Stimulated activated CD8-positive, alpha-beta memory T cell treated with anti-CD3 and anti-CD28 coated beads, Interleukin-15, amount 100 ng/mL, for 4 hours (primary cell): ENCODE results near the gene OAF.
"Not testable (repeated sequence)": the region's sequence is repeated elsewhere in the genome, so short reads cannot be mapped to it uniquely, and the experiment has no call there.

Experiments used
- DNase-seq, 2 donors: peaks; one replicate each; pipeline ENCODE4 v3.0.0-alpha.2; 2020; ENCODE audit warnings: low read depth in 2 of 2

The OAF gene

DNA sequence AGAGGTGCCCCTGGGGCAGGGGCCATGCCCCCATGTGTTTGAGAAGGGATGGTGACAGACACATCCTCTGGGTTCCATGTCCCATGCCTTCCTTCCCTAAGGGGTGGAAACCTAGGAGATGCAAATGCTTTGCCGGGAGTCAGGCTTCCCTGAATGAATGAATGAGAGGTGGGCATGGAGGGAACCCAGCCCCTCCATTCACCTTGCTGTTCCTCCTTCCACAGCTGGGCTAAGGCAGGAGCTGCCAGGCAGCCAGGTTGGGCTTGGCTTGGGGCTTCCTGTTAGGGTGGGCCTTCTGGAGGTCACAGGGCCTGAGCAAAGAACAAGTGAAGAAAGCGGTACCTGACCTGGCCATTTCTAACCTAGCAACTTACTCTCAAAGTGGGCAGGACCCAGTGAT is 30.0 kb downstream of the OAF start:
- DNase-seq = no peak

DNA sequence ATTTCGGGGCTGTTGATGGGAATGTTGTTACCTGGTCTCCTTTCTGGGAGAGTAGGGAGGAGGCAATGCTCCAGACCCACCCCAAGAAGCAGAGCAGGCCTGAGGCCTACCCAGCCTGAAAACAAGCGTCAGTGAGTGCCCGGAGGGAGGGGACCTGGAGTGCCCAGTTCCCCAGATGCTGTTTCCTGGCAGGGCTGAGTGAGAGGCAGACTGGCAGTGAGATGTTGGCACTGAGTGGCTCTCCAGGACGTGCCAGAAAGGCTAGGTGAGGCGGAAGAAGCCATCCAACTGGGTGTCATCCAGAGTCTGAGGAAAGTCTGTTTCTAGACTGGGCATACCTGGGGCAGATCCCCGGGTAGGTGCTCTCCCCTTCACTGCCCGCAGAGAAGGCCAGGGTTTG is 30.4 kb downstream of the OAF start:
- no peak for DNase-seq

DNA sequence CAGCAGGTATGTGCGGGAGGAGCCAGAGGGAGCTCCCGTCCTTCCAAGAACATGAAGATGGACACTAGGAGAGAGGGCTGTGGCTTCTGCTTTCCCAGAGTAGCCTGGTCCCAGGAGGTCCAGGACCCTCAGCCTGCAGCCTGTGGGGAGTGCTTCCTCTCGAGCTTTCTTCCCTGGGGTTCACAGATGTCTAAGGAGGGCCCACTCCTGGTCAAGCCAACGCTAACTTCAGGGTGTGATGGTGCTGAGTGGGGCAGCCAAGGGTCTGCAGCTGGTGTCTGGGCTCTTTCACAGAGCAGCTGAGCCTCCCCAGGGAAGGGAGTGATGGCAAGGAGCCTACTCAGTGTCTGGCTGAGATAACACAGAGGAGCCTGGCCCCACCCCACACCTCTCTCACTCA is 32.4 kb downstream of the OAF start:
- no peak for DNase-seq

DNA sequence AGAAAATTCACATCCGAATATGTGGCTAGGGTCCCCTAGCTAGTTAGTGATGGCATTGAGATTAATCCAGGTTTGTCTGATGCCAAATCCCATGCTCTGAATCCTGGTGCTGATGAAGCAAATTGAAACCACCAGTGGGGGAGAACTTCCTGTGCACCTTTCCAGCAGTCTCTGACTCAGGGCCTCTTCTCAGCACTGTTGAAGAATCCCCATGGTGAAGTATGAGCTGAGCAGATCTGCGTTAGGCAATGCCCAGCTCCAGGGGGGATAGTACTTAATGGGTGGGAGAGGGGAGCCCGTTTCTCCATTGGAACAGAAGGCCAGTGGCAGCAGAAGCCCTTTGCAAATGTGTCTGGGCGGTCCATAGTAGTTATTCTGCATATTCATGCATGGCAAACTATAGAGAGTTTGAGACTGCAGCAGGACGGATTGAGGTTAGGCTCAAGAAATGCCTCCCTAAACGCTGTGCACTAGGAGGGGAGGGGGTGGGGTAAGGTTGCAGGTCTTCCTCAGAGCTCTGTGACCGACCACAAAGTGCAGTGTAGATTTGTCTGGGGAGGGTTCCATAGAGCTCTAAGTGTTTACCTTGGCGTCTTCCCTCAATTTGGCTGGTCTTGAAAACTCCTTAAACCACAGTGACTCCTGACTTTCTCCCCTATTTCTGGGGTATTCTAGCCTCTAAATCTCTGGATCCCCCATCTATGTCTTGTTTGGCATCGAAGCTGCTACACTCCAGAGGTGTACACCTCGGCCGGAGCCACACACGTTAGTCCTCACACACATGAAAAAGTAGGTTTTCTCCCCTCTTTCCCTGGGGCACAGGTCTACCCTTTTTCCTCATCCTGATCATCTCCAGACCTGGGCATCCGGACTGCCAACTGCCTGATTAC is 33.9 kb downstream of the OAF start:
- DNase-seq = no peak

DNA sequence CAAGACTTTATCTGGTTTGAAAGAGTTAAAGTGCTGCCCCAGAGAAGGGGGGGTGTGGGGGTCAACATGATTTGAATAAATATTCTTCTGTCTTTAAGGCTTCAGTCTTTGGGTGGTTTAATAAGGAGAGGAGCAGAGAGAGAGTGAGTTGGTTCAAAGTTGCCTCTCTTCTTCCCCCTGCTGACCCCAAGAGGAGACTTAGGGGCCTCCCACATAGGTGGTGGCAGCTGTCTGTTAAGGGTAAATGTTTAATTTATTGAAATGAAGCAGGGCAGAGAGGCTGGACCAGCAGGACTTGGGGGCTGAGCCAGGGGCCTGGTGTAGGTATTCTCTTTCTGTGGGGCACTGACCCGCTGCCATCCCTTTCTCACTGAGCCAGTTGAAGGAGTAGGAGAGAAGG is 34.6 kb downstream of the OAF start:
- DNase-seq = no peak

DNA sequence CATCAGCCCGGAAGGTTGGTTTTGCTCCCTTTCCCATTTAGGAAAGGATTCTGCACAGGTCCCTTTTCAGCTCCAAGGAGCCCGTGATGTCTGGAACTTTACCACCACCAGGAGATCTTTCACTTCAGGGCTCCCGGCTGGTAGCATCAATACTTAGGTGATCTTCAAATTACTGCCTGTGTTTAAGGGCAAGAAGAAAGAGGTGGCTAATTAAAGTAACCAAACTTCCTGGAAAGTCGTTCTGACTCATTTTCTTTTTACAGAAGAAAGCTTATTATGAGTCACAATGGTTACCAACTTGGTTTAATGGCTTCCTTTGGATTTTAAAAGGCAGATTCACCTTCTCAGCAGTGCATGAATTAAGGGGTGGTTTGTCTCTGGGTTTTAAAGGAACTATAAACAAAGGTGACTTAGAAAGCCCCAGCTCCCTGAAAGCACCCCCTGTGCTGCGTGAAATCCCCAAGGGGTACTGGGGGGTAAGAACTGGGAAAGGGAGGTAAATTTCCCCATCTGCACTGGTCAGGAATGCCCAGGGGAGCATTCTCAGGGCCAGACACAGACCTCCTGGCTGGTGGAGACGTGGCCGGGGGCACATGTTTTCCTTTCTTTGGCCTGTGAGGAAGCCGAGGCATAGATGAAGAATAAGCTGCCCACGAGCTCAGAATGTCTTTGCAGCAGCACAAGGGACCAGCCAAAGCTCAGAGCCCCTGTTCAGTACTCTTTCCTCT is 37.9 kb downstream of the OAF start:
- no peak for DNase-seq

DNA sequence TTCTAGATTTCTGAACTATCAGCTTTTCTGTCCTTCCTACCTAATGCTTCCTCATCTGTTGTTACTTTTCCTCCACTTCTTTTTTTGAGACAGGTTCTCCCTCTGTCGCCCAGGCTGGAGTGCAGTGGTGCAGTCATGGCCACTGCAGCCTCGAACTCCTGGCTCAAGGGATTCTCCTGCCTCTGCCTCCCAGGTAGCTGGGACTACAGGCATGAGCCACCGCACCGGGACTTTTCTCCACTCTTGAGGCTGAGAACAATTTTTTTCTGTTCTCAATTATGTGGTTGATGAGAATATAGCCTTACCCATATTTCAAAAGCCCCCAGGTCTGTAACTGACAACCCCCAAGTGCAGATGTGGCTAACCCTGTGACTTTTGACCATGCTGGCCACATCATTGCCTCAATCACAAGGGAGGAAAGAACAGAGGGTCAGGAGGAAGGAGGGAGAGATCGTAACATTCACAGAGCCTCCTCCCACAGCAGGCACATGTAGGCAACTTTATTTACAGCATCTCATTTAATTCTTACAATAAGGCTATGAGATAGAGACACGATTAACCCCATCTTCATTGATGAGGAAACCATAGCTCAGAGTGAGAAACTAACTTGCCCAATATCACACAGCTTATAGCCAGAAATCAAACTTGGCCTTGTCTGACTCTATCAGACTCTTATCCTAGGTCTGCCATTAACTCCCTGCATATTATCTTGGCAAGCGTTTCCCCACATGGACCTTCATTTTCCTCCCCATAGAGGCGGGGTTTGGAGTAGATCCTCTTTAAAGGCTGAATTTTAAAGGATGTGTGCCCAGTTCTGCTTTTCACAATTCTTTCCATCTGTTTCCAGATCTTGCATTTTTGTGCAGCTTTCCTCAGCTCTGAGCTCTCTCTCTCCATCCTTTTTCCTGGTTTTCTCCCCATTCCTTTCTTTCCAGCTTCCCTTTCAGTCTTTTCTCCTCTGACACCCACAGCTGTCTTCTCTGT is 38.7 kb downstream of the OAF start:
- no peak for DNase-seq

DNA sequence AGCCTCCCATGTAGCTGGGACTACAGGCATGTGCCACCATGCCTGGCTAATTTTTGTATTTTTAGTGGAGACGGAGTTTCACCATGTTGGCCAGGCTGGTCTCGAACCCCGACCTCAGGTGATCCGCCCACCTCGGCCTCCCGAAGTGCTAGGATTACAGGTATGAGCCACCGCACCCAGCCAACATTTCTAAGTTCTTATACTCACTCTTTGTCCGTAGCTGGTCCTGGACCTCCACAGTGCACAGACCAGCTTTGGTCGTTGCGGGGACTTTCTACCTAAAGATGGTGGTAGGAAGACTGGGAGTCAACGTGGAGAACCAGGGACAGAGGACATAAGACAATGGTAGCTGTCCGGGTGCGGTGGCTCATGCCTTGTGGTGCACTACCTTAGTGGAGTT is 42.5 kb downstream of the OAF start:
- not testable (repeated sequence) for DNase-seq

DNA sequence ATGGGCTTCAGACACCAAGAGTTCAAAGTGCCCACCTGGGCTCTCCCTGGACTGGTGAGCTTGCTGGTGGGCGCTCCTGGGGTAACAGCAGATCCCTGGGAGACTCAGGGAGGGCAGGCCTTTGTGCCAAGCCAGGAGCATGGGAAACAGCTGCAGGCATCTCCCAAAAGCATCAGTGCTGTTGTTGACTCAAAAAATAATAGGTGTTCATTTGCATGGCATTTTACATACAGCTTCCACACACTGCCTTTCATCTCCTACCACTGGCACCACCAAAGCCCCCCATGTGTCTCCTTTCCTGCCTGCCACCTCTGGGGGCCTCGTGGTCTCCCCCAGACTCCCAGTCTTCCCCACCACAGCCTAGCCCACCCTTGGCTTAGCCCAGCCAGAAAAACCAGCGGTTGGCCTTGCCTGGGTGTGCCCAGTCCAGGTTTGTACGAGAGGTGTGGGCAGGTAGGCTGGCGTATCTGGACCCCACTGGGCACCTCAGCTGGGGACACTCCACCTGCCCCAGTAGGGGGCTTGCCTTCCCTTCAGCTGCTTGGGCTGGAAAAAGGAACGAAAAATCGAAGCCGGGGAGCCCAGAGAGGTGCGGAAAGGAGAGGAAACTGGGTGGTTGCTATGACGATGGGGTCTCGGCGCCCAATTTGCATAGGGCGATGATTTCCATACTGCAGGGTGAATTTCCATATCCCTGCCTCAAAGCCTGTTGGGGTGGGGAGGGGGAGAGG is 44.1 kb downstream of the OAF start:
- DNase-seq = no peak

DNA sequence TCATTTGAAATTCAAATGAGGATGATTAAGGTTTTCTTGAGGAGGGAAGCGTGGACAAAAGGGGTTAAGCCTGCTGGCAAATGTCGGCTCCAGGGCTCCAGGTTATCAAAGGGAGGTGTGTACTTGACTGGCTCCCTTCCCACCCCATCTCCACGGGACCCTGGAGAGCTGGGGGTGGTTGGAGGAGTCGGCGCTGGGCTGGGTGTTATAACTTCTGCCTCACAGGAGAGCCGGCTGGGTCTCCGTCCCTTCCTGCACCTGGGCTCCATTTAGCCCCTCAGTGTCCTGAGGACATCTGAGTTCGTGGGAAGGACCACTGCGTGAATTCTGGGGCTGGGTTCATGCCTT is 44.7 kb downstream of the OAF start:
- DNase-seq = no peak

DNA sequence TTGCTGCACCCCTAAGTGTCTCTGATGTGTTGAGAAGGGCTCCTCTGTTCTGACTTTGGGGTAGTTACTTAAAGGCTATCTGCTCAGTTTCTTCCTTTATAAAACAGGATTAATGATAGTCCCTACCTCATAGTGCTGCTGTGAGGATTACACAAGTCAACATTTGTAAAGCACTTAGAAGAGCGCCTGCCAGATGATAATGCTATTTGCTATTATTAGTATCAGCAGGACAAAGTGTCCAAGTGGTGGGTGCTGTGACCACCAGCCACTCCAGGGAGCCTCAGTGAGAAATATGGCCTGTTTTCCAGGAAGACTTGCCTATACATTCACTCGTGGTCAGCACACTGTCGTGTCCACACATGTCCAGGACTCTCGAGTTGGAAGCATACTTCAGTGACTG is 45.3 kb downstream of the OAF start:
- DNase-seq = no peak

DNA sequence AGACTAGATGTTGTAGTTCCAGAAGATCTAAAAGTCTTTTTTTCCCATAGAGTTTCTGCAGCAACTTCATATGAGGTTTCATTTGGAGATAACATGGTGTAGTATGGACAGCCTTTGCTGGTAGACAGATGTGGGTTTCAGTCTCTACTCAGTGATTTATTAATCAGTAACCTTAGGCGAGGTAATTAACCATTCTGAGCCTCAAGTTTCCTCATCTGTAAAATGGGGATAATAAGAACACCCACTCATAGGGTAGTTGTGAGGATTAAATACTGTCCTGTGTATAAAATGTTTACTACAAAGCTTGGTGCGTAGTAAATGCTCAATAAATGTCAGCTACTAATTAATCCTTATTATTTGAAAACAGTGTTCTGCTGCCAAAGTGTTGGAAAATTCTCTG is 45.9 kb downstream of the OAF start:
- no peak for DNase-seq

DNA sequence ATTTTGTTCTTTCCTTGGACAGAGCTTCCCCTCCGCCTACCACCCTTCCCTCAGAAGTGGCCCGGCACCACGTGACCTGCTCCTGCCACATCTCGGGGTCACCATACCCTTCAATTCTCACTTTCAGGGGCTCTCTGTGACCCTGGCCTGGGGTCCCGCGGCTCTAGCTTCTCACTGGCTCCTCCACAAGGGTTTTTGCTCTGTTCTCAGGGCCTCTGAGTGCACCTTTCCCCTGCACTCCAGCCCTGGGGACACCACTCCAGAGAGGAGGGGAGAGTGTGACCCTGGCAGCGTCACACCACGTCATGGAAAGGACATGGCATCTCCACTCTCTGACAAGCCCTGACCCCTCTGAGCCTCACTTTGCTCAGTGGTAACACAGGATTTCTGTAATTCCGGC is 46.5 kb downstream of the OAF start:
- no peak for DNase-seq

DNA sequence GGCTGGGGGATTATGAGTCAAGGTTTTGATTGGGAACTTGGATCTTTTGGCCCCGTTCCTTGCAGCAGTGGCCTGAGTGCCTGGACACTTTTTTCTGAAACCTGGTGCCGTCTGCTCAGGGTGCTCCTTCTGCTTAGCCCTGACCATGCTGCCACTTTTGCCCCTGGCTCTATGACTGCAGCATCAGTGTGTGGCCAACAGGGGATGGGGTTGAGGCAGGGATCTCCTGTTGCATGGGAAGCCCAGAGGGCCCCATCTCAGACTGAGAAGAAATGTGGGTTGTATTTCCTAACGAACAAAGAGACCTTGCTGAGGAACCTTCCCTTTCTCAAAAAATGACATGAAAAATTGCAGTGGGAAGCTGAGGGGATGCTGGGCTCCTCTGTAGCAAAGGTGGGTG is 47.8 kb downstream of the OAF start:
- DNase-seq = no peak

DNA sequence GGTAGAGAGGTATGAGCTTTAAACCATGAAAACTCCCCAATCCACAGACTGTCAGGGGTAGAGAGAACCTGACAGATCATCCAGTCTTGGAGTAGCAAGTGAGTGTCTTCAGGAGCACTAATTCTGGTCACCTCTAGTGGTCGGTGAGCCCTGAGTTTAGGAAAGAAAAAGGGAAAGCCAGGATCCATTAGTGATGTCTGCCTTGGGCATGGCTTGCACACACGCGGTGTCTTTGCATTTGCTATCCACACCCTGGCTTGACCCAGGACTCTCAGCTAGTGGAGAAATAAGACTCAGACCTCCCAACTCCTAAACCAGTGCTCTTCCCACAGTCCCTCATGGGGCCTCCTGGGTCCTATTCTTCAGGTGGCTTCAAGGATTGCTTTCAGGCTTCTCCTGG is 48.4 kb downstream of the OAF start:
- no peak for DNase-seq

DNA sequence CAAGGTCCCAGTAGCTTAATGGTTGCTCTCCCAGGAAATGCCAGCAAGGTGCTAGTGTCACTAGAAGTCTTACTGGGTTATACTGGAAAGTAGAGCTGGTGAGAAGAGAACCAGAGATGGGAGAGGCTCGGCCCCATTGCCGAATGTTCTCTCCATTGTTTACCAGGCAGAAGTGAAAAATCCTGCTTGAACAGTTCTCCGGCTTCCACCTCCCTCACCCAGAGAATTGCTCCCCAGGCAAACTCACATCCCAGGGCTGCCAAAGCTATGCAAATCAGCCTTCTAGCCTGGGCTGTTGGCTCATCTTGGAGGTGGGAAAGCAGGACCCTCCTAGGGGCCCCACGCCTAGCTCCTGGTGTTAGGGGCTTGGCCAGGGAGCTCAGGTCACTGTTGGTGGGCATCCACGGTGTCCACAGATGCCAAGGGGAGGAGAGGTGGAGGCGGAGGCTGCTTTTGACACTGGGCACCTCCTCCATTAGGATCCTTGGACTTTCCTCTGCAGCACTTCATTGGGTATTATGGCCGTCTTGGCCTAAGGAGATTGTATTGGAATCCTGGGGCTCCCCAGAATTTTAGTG is 49.2 kb downstream of the OAF start:
- DNase-seq = no peak

DNA sequence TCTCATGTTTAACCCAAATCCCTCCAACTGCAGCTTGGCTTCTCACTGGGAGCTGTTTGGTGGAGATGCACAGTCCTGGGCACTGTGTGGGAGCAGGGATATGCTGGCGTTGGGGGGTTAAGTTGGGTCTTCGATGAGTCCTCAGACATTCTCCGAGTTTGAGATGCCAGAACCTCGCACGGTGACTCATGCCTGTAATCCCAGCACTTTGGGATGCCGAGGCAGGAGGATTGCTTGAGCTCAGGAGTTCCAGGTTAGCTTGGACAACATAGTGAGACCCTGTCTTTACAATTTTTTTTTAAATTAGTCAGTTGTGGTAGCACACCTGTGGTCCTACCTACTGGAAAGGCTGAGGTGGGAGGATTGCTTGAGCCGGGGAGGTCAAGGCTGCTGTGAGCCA is 49.8 kb downstream of the OAF start:
- no peak for DNase-seq

DNA sequence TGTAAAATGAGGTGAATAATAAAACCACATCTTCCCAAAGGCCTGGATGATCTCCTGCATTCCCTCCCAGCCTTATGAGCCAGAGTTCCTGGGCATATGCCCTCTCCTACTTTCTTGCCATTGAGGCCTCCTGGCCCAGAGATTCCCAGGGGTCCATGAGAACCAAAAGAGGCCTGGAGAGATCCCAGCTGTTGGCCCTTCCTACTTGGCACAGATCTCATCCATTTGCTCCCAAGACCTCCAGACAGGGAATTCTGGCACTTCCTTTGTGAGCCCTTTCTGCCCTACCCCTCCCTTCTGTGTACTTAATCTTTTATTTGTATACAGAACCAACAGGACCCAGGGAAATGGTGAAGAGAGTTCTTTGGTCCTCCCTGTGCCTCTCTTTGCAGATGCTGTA is 50.5 kb downstream of the OAF start:
- no peak for DNase-seq

DNA sequence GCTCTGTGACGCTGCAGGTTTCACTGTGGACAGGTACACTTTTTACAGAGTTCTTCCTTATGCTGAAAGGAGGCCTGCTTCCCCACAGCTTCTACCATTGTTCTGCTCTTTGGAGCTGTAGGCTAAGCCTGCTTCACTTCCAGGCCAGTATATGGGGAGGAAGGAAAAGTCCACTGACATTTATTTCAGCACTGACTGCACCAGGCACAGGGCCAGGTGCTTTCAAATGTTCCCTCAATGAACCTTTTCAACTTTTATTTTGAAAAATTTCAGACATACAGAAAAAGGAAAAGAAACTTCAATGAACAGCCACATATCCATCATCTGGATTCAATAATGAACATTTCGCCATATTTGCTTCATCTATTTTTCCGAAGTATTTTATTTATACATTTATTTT is 51.1 kb downstream of the OAF start:
- DNase-seq = no peak

DNA sequence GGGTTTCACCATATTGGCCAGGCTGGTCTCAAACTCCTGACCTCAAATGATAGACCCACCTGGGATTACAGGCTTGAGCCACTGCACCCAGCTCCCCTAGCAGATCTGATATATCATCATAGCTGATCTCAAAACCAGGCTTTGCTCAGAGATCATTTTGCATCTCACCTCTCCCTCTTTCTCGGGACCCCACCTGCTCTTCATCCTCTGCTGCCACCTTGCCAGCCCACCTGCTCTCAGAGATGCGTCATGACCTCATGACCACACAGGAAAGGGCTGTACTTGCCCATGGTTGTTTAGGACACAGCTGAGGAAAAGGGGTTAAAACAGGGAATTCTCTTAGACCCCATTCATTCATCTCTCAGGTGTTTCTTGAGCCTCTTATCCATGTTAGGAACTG is 56.5 kb downstream of the OAF start:
- DNase-seq = no peak

DNA sequence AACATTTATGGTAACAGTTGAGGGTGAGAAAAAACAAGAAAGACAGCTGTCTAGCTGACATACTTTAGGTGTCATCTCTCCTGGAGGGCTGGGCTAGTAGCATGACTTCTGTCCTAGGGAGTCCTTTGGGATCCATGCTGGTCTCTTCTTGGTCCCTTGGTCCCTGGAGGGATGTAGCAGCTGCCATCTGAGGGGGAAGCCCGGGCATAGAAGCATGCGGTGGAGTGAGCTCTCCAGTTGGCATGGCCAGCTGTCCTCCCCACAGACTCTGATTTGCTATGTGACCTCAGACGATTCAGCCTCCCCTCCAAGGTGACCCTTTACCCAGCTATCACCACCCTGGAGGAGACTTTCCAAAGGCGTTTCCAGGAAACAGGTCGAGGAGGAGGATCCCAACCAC is 57.9 kb downstream of the OAF start:
- no peak for DNase-seq
